CD4-positive, CD25-positive, alpha-beta regulatory T cell (primary cell): ENCODE measurements around the gene SNX1. TPM values are rescaled to one million over a fixed set of nuclear protein-coding genes. Genes with fewer than 3 reads are reported as not detected.

ENCODE experiments used
- polyA plus RNA-seq, 4 donors: library from polyadenylated mRNA; unstranded; fragments of 300-500 nt; fragmentation: Illumina TruSeq; gene quantifications; one replicate each; pipeline ENCODE4 v1.2.3, GENCODE V29; 2021
- total RNA-seq: library from RNA; stranded (reverse); gene quantifications from one replicate; pipeline ENCODE4 v1.2.3, GENCODE V29; 2022

The SNX1 gene
- total and polyA plus RNA-seq, 5 donors from 2014 or later, result 58.3 to 112 (median 70.7) TPM

Other genes starting within 250 kb of the SNX1 start
- gene DAPK2, start 49.5 kb upstream of the SNX1 start, total RNA-seq, result 0.72 TPM
- not detected for gene DAPK2, start 49.5 kb upstream of the SNX1 start, polyA plus RNA-seq
- 25.8 TPM for gene CIAO2A, start 2.1 kb upstream of the SNX1 start, total RNA-seq
- gene CIAO2A, start 2.1 kb upstream of the SNX1 start, polyA plus RNA-seq, result 100 to 1,000 TPM in 3 of 4 donors, 10 to 100 TPM in 1; 87.3 to 124 (median 106) TPM
- gene SNX22, start 55.7 kb downstream of the SNX1 start, total RNA-seq, result 0.20 TPM
- gene SNX22, start 55.7 kb downstream of the SNX1 start, polyA plus RNA-seq, result 1 to 10 TPM in 2 of 4 donors, under 1 TPM in 2; 0.85 to 1.4 (median 1.2) TPM
- 171 TPM for gene PPIB, start 67.0 kb downstream of the SNX1 start, total RNA-seq
- gene PPIB, start 67.0 kb downstream of the SNX1 start, polyA plus RNA-seq, result 100 to 1,000 TPM; 516 to 624 (median 569) TPM